Parathyroid adenoma (tissue), 2 donors: ENCODE results near the gene GPC6.

Experiments
- H2AFZ ChIP-seq: fragments of 300-600 bp; sonication (generic); one replicate; pipeline ENCODE4 v1.7.0; 2017; ENCODE audit warnings: antibody characterized with exemption, mild to moderate bottlenecking
- H3K27ac ChIP-seq: fragments of 300-600 bp; sonication (generic); one replicate; pipeline ENCODE4 v1.7.0; 2017
- H3K27me3 ChIP-seq: fragments of 300-600 bp; sonication (generic); one replicate; pipeline ENCODE4 v1.7.0; 2017; ENCODE audit warnings: low read length; ENCODE audit not compliant: control insufficient read depth, insufficient read depth
- H3K36me3 ChIP-seq: fragments of 300-600 bp; sonication (generic); one replicate; pipeline ENCODE4 v1.7.0; 2017; ENCODE audit warnings: low read length; ENCODE audit not compliant: control insufficient read depth, insufficient read depth
- H3K4me1 ChIP-seq: fragments of 300-600 bp; sonication (generic); one replicate; pipeline ENCODE4 v1.7.0; 2017; ENCODE audit warnings: control low read depth
- H3K4me2 ChIP-seq: fragments of 300-600 bp; sonication (generic); one replicate; pipeline ENCODE4 v1.7.0; 2017; ENCODE audit warnings: low read length
- H3K4me3 ChIP-seq: fragments of 300-600 bp; sonication (generic); one replicate; pipeline ENCODE4 v1.7.0; 2017; ENCODE audit warnings: low read depth, low read length
- H3K79me2 ChIP-seq: fragments of 300-600 bp; sonication (generic); one replicate; pipeline ENCODE4 v1.7.0; 2017; ENCODE audit warnings: control low read depth
- H3K9ac ChIP-seq: fragments of 300-600 bp; sonication (generic); one replicate; pipeline ENCODE4 v1.7.0; 2017; ENCODE audit warnings: mild to moderate bottlenecking
- H3K9me3 ChIP-seq: fragments of 300-600 bp; sonication (generic); one replicate; pipeline ENCODE4 v1.7.0; 2017; ENCODE audit warnings: low read length; ENCODE audit not compliant: control insufficient read depth
- TF ChIP-seq, protein P1 (sequence below): fragments of 300-600 bp; sonication (generic); IDR thresholded peaks from one replicate; pipeline ENCODE4 v1.7.0; 2017; ENCODE audit warnings: antibody characterized with exemption, mild to moderate bottlenecking
- donor health status: primary hyperparathyroidism.

The GPC6 gene

GRCh38 chr13:93775027-93775426 lies 548.4 kb downstream of the GPC6 start:
- Histone ChIP-seq H3K27me3 (no peaks in the 10 kb centered on the region), H3K9me3 (no peaks in the 10 kb centered on the region), H3K9ac (no peak overlapping the region), H3K79me2 (no peaks in the 10 kb centered on the region), H3K4me2 (no peak overlapping the region), H3K4me1 (no peaks in the 10 kb centered on the region), H2AFZ (no peak overlapping the region), H3K27ac (no peak overlapping the region), H3K4me3 (no peak overlapping the region), H3K36me3 (no peaks in the 10 kb centered on the region)
- TF ChIP-seq, protein P1, sequence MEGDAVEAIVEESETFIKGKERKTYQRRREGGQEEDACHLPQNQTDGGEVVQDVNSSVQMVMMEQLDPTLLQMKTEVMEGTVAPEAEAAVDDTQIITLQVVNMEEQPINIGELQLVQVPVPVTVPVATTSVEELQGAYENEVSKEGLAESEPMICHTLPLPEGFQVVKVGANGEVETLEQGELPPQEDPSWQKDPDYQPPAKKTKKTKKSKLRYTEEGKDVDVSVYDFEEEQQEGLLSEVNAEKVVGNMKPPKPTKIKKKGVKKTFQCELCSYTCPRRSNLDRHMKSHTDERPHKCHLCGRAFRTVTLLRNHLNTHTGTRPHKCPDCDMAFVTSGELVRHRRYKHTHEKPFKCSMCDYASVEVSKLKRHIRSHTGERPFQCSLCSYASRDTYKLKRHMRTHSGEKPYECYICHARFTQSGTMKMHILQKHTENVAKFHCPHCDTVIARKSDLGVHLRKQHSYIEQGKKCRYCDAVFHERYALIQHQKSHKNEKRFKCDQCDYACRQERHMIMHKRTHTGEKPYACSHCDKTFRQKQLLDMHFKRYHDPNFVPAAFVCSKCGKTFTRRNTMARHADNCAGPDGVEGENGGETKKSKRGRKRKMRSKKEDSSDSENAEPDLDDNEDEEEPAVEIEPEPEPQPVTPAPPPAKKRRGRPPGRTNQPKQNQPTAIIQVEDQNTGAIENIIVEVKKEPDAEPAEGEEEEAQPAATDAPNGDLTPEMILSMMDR = no peak

DNA sequence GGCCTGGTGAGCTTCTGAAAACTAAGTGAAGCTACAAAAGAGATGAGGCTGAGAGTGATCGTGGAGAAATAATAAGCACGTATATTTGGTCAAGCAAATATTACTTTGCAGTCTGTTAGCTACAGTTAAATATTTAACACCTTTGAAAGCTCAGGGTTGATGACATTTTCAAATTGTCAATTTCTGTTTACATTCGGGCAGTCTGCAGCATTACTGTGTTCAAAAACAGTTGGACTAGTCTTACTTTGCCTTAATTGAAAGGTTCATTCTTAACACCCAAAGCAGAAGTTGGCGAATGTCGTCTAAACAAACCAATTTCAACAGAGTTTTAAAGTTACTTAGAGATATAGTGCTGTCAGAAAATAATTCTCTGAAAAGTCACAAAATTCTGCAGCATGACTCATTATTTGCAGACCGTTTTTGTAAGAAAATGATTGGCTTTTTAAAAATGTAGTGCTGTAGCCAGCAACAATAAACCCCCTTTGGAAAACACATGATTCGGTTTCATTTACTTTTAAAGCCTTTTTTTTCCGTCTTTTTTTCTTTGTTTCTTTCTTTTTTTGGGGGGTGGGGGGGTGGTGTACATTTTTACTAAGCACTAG lies 549.0 kb downstream of the GPC6 start:
- H3K4me1 ChIP-seq = no peaks in the 10 kb centered on the region
- H3K27ac ChIP-seq = no peak overlapping the region
- H3K79me2 ChIP-seq = no peaks in the 10 kb centered on the region
- TF ChIP-seq, protein P1 = no peak
- no peak overlapping the region for H3K4me3 ChIP-seq
- H3K4me2 ChIP-seq = no peak overlapping the region
- no peaks in the 10 kb centered on the region for H3K9me3 ChIP-seq
- no peak overlapping the region for H3K9ac ChIP-seq
- H3K36me3 ChIP-seq = no peaks in the 10 kb centered on the region
- no peak overlapping the region for H2AFZ ChIP-seq
- no peaks in the 10 kb centered on the region for H3K27me3 ChIP-seq

- Histone ChIP-seq H3K36me3 (no peaks in the 10 kb centered on the region), H3K4me1 (no peaks in the 10 kb centered on the region), H3K9ac (no peak overlapping the region), H3K27me3 (no peaks in the 10 kb centered on the region), H3K4me2 (no peak overlapping the region), H3K27ac (no peak overlapping the region), H3K4me3 (no peak overlapping the region), H3K9me3 (no peaks in the 10 kb centered on the region), H2AFZ (no peak overlapping the region), H3K79me2 (no peaks in the 10 kb centered on the region)
- TF ChIP-seq, protein P1 = no peak
Observed at GRCh38 chr13:93776936-93777335, 550.3 kb downstream of the GPC6 start.

DNA sequence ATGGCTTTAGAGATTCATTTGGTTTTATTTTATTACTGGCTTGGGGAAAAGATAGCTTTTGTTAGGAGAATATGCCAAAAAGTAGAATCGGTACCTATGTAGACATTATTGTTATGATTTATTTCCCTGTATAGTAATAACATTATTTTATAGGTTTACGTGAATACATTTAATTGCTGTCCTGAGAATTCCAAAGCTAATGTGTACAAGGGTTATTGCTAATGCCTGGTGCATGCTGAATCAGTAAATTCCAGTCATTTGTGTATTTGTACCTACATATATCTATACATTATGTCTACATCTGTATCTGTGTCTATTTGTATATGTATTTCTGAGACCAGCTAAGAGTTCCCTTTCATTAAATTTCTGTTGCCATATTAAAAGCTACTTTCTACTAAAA lies 550.9 kb downstream of the GPC6 start:
- H3K27ac ChIP-seq = no peak overlapping the region
- no peaks in the 10 kb centered on the region for H3K9me3 ChIP-seq
- H3K4me1 ChIP-seq = no peaks in the 10 kb centered on the region
- H3K27me3 ChIP-seq = no peaks in the 10 kb centered on the region
- no peak overlapping the region for H3K4me3 ChIP-seq
- H3K9ac ChIP-seq = no peak overlapping the region
- no peak overlapping the region for H3K4me2 ChIP-seq
- H3K79me2 ChIP-seq = no peaks in the 10 kb centered on the region
- no peaks in the 10 kb centered on the region for H3K36me3 ChIP-seq
- H2AFZ ChIP-seq = no peak overlapping the region
- TF ChIP-seq, protein P1 = no peak

DNA sequence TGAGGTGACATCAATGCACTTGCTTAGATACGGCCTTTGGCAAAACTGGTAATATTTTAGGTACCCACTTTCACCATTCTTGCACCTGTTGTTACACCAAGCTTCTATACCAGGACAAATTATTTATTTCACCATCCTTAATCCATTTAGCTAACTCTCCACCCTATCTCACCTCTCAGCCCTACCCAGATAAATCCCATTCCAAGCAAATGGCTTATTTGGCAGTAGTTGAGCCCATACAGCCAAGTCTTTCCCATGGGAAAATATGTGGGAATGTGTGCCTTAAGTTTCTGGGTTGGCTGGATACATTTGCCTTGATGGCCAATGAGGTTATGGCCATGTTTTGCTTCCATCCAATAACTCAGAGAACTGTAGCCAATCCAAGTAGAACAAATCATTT lies 551.9 kb downstream of the GPC6 start:
- Histone ChIP-seq H2AFZ (no peak overlapping the region), H3K4me1 (no peaks in the 10 kb centered on the region), H3K27me3 (no peaks in the 10 kb centered on the region), H3K9ac (no peak overlapping the region), H3K4me2 (no peak overlapping the region), H3K4me3 (no peak overlapping the region), H3K36me3 (no peaks in the 10 kb centered on the region), H3K9me3 (no peaks in the 10 kb centered on the region), H3K79me2 (no peaks in the 10 kb centered on the region), H3K27ac (no peak overlapping the region)
- TF ChIP-seq, protein P1 = no peak
